Measurements from ENCODE around the gene UPK3BL2.
"Not testable (repeated sequence)": the region's sequence is repeated elsewhere in the genome, so short reads cannot be mapped to it uniquely, and the experiment has no call there.

Gene UPK3BL2

GRCh38 chr7:102543596-102543995 lies at the start of gene UPK3BL2:
Gene UPK3BL2 (minus strand): TSS chr7:102543696. CDS start chr7:102543636, 60 bp downstream.
- not testable (repeated sequence) for DNase-seq (ENCODE audit: low read depth, low spot score)

GRCh38 chr7:102592477-102593019 lies 49.1 kb upstream of the UPK3BL2 start:
- DNase-seq (ENCODE audit: low read depth, low spot score): not testable (repeated sequence)

- DNase-seq (ENCODE audit: low read depth, low spot score): not testable (repeated sequence)
These were observed 46.4 kb upstream of the UPK3BL2 start for GRCh38 chr7:102589857-102590256.

GRCh38 chr7:102583495-102583894 lies 40.0 kb upstream of the UPK3BL2 start:
- not testable (repeated sequence) for DNase-seq (ENCODE audit: low read depth, low spot score)

GRCh38 chr7:102581722-102582121 lies 38.2 kb upstream of the UPK3BL2 start:
- not testable (repeated sequence) for DNase-seq (ENCODE audit: low read depth, low spot score)

- not testable (repeated sequence) for DNase-seq (ENCODE audit: low read depth, low spot score)
These were observed 35.0 kb upstream of the UPK3BL2 start for GRCh38 chr7:102578486-102578885.

GRCh38 chr7:102577315-102578240 lies 34.1 kb upstream of the UPK3BL2 start:
- DNase-seq (ENCODE audit: low read depth, low spot score): not testable (repeated sequence)

- DNase-seq (ENCODE audit: low read depth, low spot score): not testable (repeated sequence)
These were observed 32.9 kb upstream of the UPK3BL2 start for GRCh38 chr7:102576363-102576762.

GRCh38 chr7:102574607-102575006 lies 31.1 kb upstream of the UPK3BL2 start:
- DNase-seq (ENCODE audit: low read depth, low spot score): not testable (repeated sequence)

- peak; percentile 12 for DNase-seq (ENCODE audit: low read depth, low spot score)
These were observed 29.1 kb upstream of the UPK3BL2 start, which contains the start of gene POLR2J3 for GRCh38 chr7:102572261-102573239. Gene POLR2J3 (minus strand): TSS chr7:102572583. CDS start chr7:102572521, 62 bp downstream.

GRCh38 chr7:102568620-102569019 lies 25.1 kb upstream of the UPK3BL2 start:
- not testable (repeated sequence) for DNase-seq (ENCODE audit: low read depth, low spot score)

GRCh38 chr7:102550808-102551422 lies 7.4 kb upstream of the UPK3BL2 start, which contains the start of gene SPDYE2:
Gene SPDYE2 (plus strand): TSS chr7:102551226. CDS start chr7:102553256, 2,030 bp downstream.
- DNase-seq (ENCODE audit: low read depth, low spot score): not testable (repeated sequence)

GRCh38 chr7:102546353-102546752 lies 2.9 kb upstream of the UPK3BL2 start:
- DNase-seq (ENCODE audit: low read depth, low spot score): not testable (repeated sequence)

- DNase-seq (ENCODE audit: low read depth, low spot score): not testable (repeated sequence)
These were observed 1.8 kb upstream of the UPK3BL2 start for GRCh38 chr7:102545288-102545687.

- not testable (repeated sequence) for DNase-seq (ENCODE audit: low read depth, low spot score)
These were observed 876 bp upstream of the UPK3BL2 start for GRCh38 chr7:102544372-102544771.

GRCh38 chr7:102542771-102543170 lies 725 bp downstream of the UPK3BL2 start:
- not testable (repeated sequence) for DNase-seq (ENCODE audit: low read depth, low spot score)

GRCh38 chr7:102542083-102542482 lies 1.4 kb downstream of the UPK3BL2 start:
- DNase-seq (ENCODE audit: low read depth, low spot score): not testable (repeated sequence)

- not testable (repeated sequence) for DNase-seq (ENCODE audit: low read depth, low spot score)
These were observed 2.9 kb downstream of the UPK3BL2 start for GRCh38 chr7:102540604-102541003.

- DNase-seq (ENCODE audit: low read depth, low spot score): not testable (repeated sequence)
These were observed 8.4 kb downstream of the UPK3BL2 start for GRCh38 chr7:102535062-102535615.

- DNase-seq (ENCODE audit: low read depth, low spot score): not testable (repeated sequence)
These were observed 11.4 kb downstream of the UPK3BL2 start for GRCh38 chr7:102532127-102532526.

Measured in iPS DF 19.7 (cell line).